ENCODE results near the gene TMEM179. TPM values are rescaled to one million over a fixed set of nuclear protein-coding genes. Genes with fewer than 3 reads are reported as not detected.

Gene TMEM179
- total RNA-seq, 4 donors from 2014 or later = not detected

- peaks cover 26 to 37% (median 27%) of the 10 kb centered on the region in 3 donors for H3K27me3 ChIP-seq
Observed at GRCh38 chr14:104542871-104543830, 61.4 kb downstream of the TMEM179 start.

GRCh38 chr14:104541905-104542465 lies 62.6 kb downstream of the TMEM179 start:
- no peak for DNase-seq
- no peaks in the 10 kb centered on the region for H3K36me3 ChIP-seq
- no peak for TF ChIP-seq CTCF (IDR thresholded peaks at IDR 0.05 in 4 of 5, conservative IDR thresholded peaks at IDR 0.05 in 1 of 5)
- TF ChIP-seq POLR2A (IDR thresholded peaks at IDR 0.05) = no peak
- no peaks in the 10 kb centered on the region for H3K4me1 ChIP-seq
- ATAC-seq = no peak
- H3K4me3 ChIP-seq = no peak overlapping the region
- peaks cover 22 to 34% (median 27%) of the 10 kb centered on the region in 3 donors for H3K27me3 ChIP-seq
- in situ Hi-C loops (cut with MboI; ENCODE audit: low sequenced_read_pairs in 4 of 4) = no loop called here
- H3K27ac ChIP-seq = no peak overlapping the region
- no peaks in the 10 kb centered on the region for H3K9me3 ChIP-seq
- intact Hi-C loops (cut with DNase I; ENCODE audit: low total_unique reads) = no loop called here

More at GRCh38 chr14:104542871-104543830, 61.4 kb downstream of the TMEM179 start:
- Histone ChIP-seq H3K4me3 (no peak overlapping the region), H3K9me3 (no peaks in the 10 kb centered on the region), H3K36me3 (no peaks in the 10 kb centered on the region), H3K27ac (no peak overlapping the region), H3K4me1 (no peaks in the 10 kb centered on the region)
- in situ Hi-C loops (cut with MboI; ENCODE audit: low sequenced_read_pairs in 4 of 4) = no loop called here
- no peak for DNase-seq
- intact Hi-C loops (cut with DNase I; ENCODE audit: low total_unique reads) = no loop called here
- TF ChIP-seq POLR2A (IDR thresholded peaks at IDR 0.05) = no peak
- TF ChIP-seq CTCF (IDR thresholded peaks at IDR 0.05 in 4 of 5, conservative IDR thresholded peaks at IDR 0.05 in 1 of 5) = no peak
- no peak for ATAC-seq

Other genes with a start within 250 kb of the TMEM179 start
- gene C14orf180, start 25.0 kb downstream of the TMEM179 start, total RNA-seq = 1 to 10 TPM in 1 of 4 donors, under 1 TPM in 3; 0.16 to 1.5 (median 0.25) TPM
- gene INF2, start 84.8 kb upstream of the TMEM179 start, total RNA-seq = 10 to 100 TPM; 11.6 to 34.6 (median 19.7) TPM
- 100 to 1,000 TPM; 165 to 577 (median 232) TPM for gene ADSS1, start 119.5 kb upstream of the TMEM179 start, total RNA-seq
- 100 to 1,000 TPM; 228 to 357 (median 264) TPM for gene SIVA1, start 148.4 kb upstream of the TMEM179 start, total RNA-seq
- gene AKT1, start 191.0 kb upstream of the TMEM179 start, total RNA-seq = 10 to 100 TPM; 44.4 to 70.4 (median 57.0) TPM
- 10 to 100 TPM in 3 of 4 donors, 1 to 10 TPM in 1; 2.4 to 20.8 (median 12.5) TPM for gene ZBTB42, start 196.3 kb upstream of the TMEM179 start, total RNA-seq